Mammary microvascular endothelial cell (primary cell): ENCODE measurements around the gene HS3ST3A1. TPM values are rescaled to one million over a fixed set of nuclear protein-coding genes. Genes with fewer than 3 reads are reported as not detected.

Experiments
- total RNA-seq: library from RNA; depleted of rRNA; stranded (reverse); fragments of >200 nt; gene quantifications from 2 replicates; pipeline ENCODE4 v1.2.3, GENCODE V29; 2015

Gene HS3ST3A1
- total RNA-seq = 0.07 TPM in 1 of 2 replicates, not detected in the other

DNA sequence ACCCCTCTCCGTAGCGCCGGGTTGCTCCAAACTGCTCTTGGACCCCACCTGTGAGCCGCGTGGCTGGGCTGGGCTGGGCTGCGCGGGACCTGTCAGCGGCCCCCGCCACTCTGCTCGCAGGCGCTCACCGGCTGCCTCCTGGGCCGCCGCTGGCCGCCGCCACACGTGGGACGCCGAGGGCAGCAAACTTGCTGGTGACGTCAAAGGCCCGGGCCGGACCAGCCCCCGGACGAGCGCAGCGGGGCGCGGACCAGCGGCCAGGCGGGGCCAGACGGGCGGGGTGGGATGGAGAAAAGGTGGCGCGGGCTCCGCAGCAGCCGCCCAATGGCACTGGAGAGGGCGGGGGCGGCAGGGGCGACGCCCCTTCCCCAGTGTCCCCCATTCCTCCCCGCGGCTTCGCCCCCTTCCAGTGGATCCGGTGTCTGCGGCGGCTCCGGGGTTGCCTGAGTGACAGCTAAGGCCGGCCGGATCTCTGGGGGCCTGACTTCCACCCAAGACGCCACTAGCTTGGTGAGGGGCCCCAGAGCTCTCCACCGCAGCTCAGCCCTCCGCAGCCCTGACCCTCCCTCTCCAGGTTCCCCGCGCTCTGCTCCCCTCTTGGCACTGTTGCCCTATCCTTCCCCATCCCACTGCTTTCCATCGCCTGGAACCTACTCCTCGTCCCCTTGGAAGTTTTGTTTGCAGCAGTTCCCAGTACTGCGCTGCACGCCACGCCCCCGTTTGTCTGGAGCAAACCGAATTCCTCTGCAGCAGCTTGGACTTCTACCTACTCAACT is at the start of gene HS3ST3A1:
HS3ST3A1 (minus strand) TSS at position 154 of the 776 bp plus-strand sequence. CDS start 800 bp downstream, outside the sequence.

